GM06990 (cell line): ENCODE measurements around the gene DEGS2.

Experiments
- DNase-seq: peaks from one replicate; pipeline ENCODE4 v3.0.0-alpha.2; 2011; ENCODE audit not compliant: insufficient read length; ENCODE audit errors: extremely low read depth
- H3K27me3 ChIP-seq: replicated peaks from 2 replicates; pipeline ENCODE4 v1.6.0; 2011; ENCODE audit warnings: low read length; ENCODE audit not compliant: control insufficient read depth, insufficient read depth
- H3K36me3 ChIP-seq: 2 replicates; pipeline ENCODE4 v1.5.1; 2011; ENCODE audit warnings: low read length; ENCODE audit not compliant: control insufficient read depth, insufficient read depth
- H3K4me3 ChIP-seq: replicated peaks from 2 replicates; pipeline ENCODE4 v1.5.1; 2011; ENCODE audit warnings: low read depth, mild to moderate bottlenecking, control low read depth, low read length
- CTCF ChIP-seq: IDR thresholded peaks from 2 replicates; pipeline ENCODE4 v1.5.1; 2011; ENCODE audit warnings: low read length, control low read depth, mild to moderate bottlenecking, inconsistent platforms; ENCODE audit not compliant: insufficient read depth, poor library complexity, severe bottlenecking

Gene DEGS2

GRCh38 chr14:100102156-100102785 lies 57.2 kb downstream of the DEGS2 start:
- Histone ChIP-seq H3K36me3 (peaks cover 49% of the 10 kb centered on the region), H3K27me3 (no peaks in the 10 kb centered on the region), H3K4me3 (no peak overlapping the region)
- DNase-seq = no peak
- no peak for TF ChIP-seq CTCF

- no peak overlapping the region for H3K4me3 ChIP-seq
- TF ChIP-seq CTCF = no peak
- no peaks in the 10 kb centered on the region for H3K27me3 ChIP-seq
- peaks cover 39% of the 10 kb centered on the region for H3K36me3 ChIP-seq
- no peak for DNase-seq
These were observed 59.3 kb downstream of the DEGS2 start for GRCh38 chr14:100100032-100100703.

GRCh38 chr14:100098171-100098570 lies 61.3 kb downstream of the DEGS2 start:
- Histone ChIP-seq H3K4me3 (no peak overlapping the region), H3K36me3 (peaks cover 36% of the 10 kb centered on the region), H3K27me3 (no peaks in the 10 kb centered on the region)
- no peak for TF ChIP-seq CTCF
- no peak for DNase-seq

GRCh38 chr14:100096656-100097055 lies 62.8 kb downstream of the DEGS2 start:
- Histone ChIP-seq H3K27me3 (no peaks in the 10 kb centered on the region), H3K4me3 (no peak overlapping the region), H3K36me3 (peaks cover 33% of the 10 kb centered on the region)
- no peak for TF ChIP-seq CTCF
- DNase-seq = no peak
